ENCODE measurements around the gene GRM8.

- no peak for TF ChIP-seq TAF1 (IDR thresholded peaks at IDR 0.05; ENCODE audit: low read depth)
- no peak for TF ChIP-seq YY1 (IDR thresholded peaks at IDR 0.05; ENCODE audit: low read depth)
- TF ChIP-seq TEAD4 (IDR thresholded peaks at IDR 0.05), result no peak
- no peak for TF ChIP-seq REST (IDR thresholded peaks at IDR 0.05; ENCODE audit: low read depth)
- no peak for TF ChIP-seq EP300 (IDR thresholded peaks at IDR 0.05; ENCODE audit: borderline replicate concordance)
- no peak for TF ChIP-seq ZBTB7A (IDR thresholded peaks at IDR 0.05; ENCODE audit: low read depth)
- no peak for TF ChIP-seq MAX (IDR thresholded peaks at IDR 0.05)
- no peak for TF ChIP-seq FOXM1 (IDR thresholded peaks at IDR 0.05; ENCODE audit: borderline replicate concordance, low read depth)
- TF ChIP-seq CEBPB (IDR thresholded peaks at IDR 0.05), result no peak
Measured at GRCh38 chr7:126792521-126792920, 460.2 kb downstream of the GRM8 start.

Data from Ishikawa (cell line).